GM12878 (cell line): Measurements from ENCODE around the gene SRSF2. TPM values are rescaled to one million over a fixed set of nuclear protein-coding genes. Genes with fewer than 3 reads are reported as not detected.

Source experiments
- BHLHE40 ChIP-seq, 2 experiments: fragments of 450-650 bp in 1 of 2; IDR thresholded peaks; 2 replicates each; pipeline ENCODE4 v1.6.1; 2011 to 2017; ENCODE audit warnings: low read depth in 2 of 2, borderline replicate concordance in 1 of 2, improper control_type of control experiment in 1 of 2, low read length in 1 of 2, mild to moderate bottlenecking in 1 of 2
- CBX3 ChIP-seq: fragments of 200-600 bp; sonication (generic); IDR thresholded peaks from 2 replicates; pipeline ENCODE4 v1.6.1; 2016; ENCODE audit warnings: low read depth, borderline replicate concordance
- CREM ChIP-seq: IDR thresholded peaks from 2 replicates; pipeline ENCODE4 v1.6.1; 2014; ENCODE audit warnings: antibody characterized with exemption, low read depth
- E2F8 ChIP-seq: fragments of 450-650 bp; IDR thresholded peaks from 2 replicates; pipeline ENCODE4 v1.6.1; 2018; ENCODE audit warnings: mild to moderate bottlenecking, low read depth, moderate library complexity; ENCODE audit not compliant: partially characterized antibody
- KLF5 ChIP-seq: fragments of 450-650 bp; IDR thresholded peaks from 2 replicates; pipeline ENCODE4 v1.6.1; 2014; ENCODE audit warnings: mild to moderate bottlenecking; ENCODE audit not compliant: partially characterized antibody
- NKRF ChIP-seq: fragments of 450-650 bp; conservative IDR thresholded peaks from 2 replicates; pipeline ENCODE4 v1.6.1; 2017; ENCODE audit warnings: mild to moderate bottlenecking, moderate library complexity
- REST ChIP-seq: IDR thresholded peaks from 2 replicates; pipeline ENCODE4 v1.6.1; 2012; ENCODE audit warnings: mild to moderate bottlenecking, low read depth, low read length
- SMARCA5 ChIP-seq: fragments of 450-650 bp; IDR thresholded peaks from 2 replicates; pipeline ENCODE4 v1.6.1; 2017; ENCODE audit warnings: mild to moderate bottlenecking
- SRF ChIP-seq, 2 experiments: IDR thresholded peaks; 2 replicates each; pipeline ENCODE4 v1.6.1; 2011; ENCODE audit warnings: low read depth in 2 of 2, low read length in 2 of 2, mild to moderate bottlenecking in 1 of 2, moderate library complexity in 1 of 2
- TAF1 ChIP-seq: IDR thresholded peaks from 2 replicates; pipeline ENCODE4 v1.6.1; 2011; ENCODE audit warnings: mild to moderate bottlenecking, low read depth, low read length, borderline replicate concordance
- TBL1XR1 ChIP-seq: IDR thresholded peaks from 2 replicates; pipeline ENCODE4 v1.6.1; 2012; ENCODE audit warnings: low read depth, low read length, improper control_type of control experiment
- TCF7 ChIP-seq: IDR thresholded peaks from 2 replicates; pipeline ENCODE4 v1.6.1; 2014; ENCODE audit warnings: antibody characterized with exemption, borderline replicate concordance
- ZNF592 ChIP-seq: fragments of 450-650 bp; IDR thresholded peaks from 2 replicates; pipeline ENCODE4 v1.6.1; 2017; ENCODE audit warnings: mild to moderate bottlenecking, moderate library complexity
- polyA plus RNA-seq, 11 experiments: library from polyadenylated mRNA; depleted of rRNA in 4 of 11; unstranded in 6 of 11; stranded (reverse) in 5 of 11; fragments of >200 nt; fragmentation: Nextera tagmentation in 4 of 11; fragmentation: Illumina TruSeq in 1 of 11; extraction: Ambion mirVana in 4 of 11; extraction: Trizol in 1 of 11; gene quantifications; 1 replicate in 1 of 11; 2 replicates in 10 of 11; pipeline versions ENCODE4 v1.2.1 to v1.2.3, GENCODE V29; 2011 to 2016; ENCODE audit warnings: inconsistent platforms in 2 of 11, missing spikeins in 2 of 11, low read depth in 1 of 11
- total RNA-seq, 4 experiments: library from RNA; depleted of rRNA in 3 of 4; stranded (reverse); fragments of >200 nt in 3 of 4; fragmentation: Illumina TruSeq in 1 of 4; extraction: Trizol in 1 of 4; gene quantifications; 2 replicates each; pipeline versions ENCODE4 v1.2.1 to v1.2.3, GENCODE V29; 2013 to 2021
- TF ChIP-seq, protein P1 (sequence below): IDR thresholded peaks from 2 replicates; pipeline ENCODE4 v1.6.1; 2011; ENCODE audit warnings: low read depth, low read length, improper control_type of control experiment, borderline replicate concordance

The SRSF2 gene
- total and polyA plus RNA-seq, 10 of the 15 experiments (the other 5 are each of a cell fraction or from before 2014, with no cell fraction given), result 225 to 795 (median 410) TPM

- TF ChIP-seq TAF1 (0 out of 2 replicates have a peak, but pooled peaks have one; percentile 68), TCF7 (no peak), NKRF (no peak; the same call in none of the 2 replicates), CREM (no peak; the same call in 1 of the 2 replicates), KLF5 (no peak), E2F8 (no peak), SMARCA5 (peak; percentile 92), CBX3 (no peak), REST (no peak), ZNF592 (no peak), SRF (IDR thresholded peaks at IDR 0.05; ENCODE audit: low read depth in 2 of 2, low read length in 2 of 2) (no peak), TBL1XR1 (no peak; the same call in 1 of the 2 replicates), BHLHE40 (IDR thresholded peaks at IDR 0.05; ENCODE audit: borderline replicate concordance in 1 of 2, low read depth in 2 of 2, low read length in 1 of 2) (peak; percentile 95 to 98)
- TF ChIP-seq, protein P1, sequence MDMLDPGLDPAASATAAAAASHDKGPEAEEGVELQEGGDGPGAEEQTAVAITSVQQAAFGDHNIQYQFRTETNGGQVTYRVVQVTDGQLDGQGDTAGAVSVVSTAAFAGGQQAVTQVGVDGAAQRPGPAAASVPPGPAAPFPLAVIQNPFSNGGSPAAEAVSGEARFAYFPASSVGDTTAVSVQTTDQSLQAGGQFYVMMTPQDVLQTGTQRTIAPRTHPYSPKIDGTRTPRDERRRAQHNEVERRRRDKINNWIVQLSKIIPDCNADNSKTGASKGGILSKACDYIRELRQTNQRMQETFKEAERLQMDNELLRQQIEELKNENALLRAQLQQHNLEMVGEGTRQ, result peak; percentile 75
These were observed 10.1 kb downstream of the SRSF2 start, which contains the start of gene METTL23 (continued) for GRCh38 chr17:76726776-76727718.
